Liver (tissue), 9 donors: ENCODE measurements around the gene FLYWCH2. TPM values are rescaled to one million over a fixed set of nuclear protein-coding genes. Genes with fewer than 3 reads are reported as not detected.

ENCODE experiments used
- DNase-seq: peaks from one replicate; pipeline ENCODE4 v3.0.0-alpha.2; 2017; ENCODE audit warnings: low spot score
- H3K27ac ChIP-seq, 2 donors: one replicate each; pipeline ENCODE4 v1.7.0; 2013; ENCODE audit warnings: inconsistent platforms in 2 of 2, low read length in 2 of 2, control low read depth in 1 of 2, low read depth in 1 of 2, mild to moderate bottlenecking in 1 of 2
- H3K27me3 ChIP-seq, 4 donors: one replicate each; pipeline versions ENCODE4 v1.6.1 to v1.7.0; 2013; ENCODE audit warnings: low read length in 3 of 4, inconsistent platforms in 1 of 4, mild to moderate bottlenecking in 1 of 4, moderate library complexity in 1 of 4; ENCODE audit not compliant: control insufficient read depth in 4 of 4, insufficient read depth in 4 of 4
- H3K36me3 ChIP-seq, 4 donors: one replicate each; pipeline versions ENCODE4 v1.6.1 to v1.7.0; 2013; ENCODE audit warnings: low read length in 3 of 4, mild to moderate bottlenecking in 3 of 4, low read depth in 1 of 4, moderate library complexity in 1 of 4; ENCODE audit not compliant: control insufficient read depth in 4 of 4, insufficient read depth in 3 of 4
- H3K4me1 ChIP-seq, 4 donors: one replicate each; pipeline versions ENCODE4 v1.6.1 to v1.7.0; 2013; ENCODE audit warnings: low read length in 3 of 4, mild to moderate bottlenecking in 3 of 4, moderate library complexity in 1 of 4; ENCODE audit not compliant: control insufficient read depth in 4 of 4, insufficient read depth in 4 of 4
- H3K4me3 ChIP-seq, 3 donors: one replicate each; pipeline versions ENCODE4 v1.6.1 to v1.7.0; 2013; ENCODE audit warnings: low read length in 3 of 3, control low read depth in 1 of 3, low read depth in 1 of 3, mild to moderate bottlenecking in 1 of 3
- H3K9ac ChIP-seq, 2 donors: one replicate each; pipeline ENCODE4 v1.7.0; 2013; ENCODE audit warnings: low read length in 2 of 2, mild to moderate bottlenecking in 2 of 2, moderate library complexity in 2 of 2, control low read depth in 1 of 2, low read depth in 1 of 2
- H3K9me3 ChIP-seq, 4 donors: one replicate each; pipeline versions ENCODE4 v1.6.1 to v1.7.0; 2013; ENCODE audit warnings: low read length in 3 of 4; ENCODE audit not compliant: control insufficient read depth in 4 of 4
- FOXA1 ChIP-seq: IDR thresholded peaks from 2 replicates; pipeline ENCODE4 v1.6.1; 2016; ENCODE audit warnings: antibody characterized with exemption
- FOXA2 ChIP-seq: IDR thresholded peaks from 2 replicates; pipeline ENCODE4 v1.6.1; 2016; ENCODE audit warnings: antibody characterized with exemption
- HNF4A ChIP-seq, 2 donors: conservative IDR thresholded peaks; 2 replicates each; pipeline ENCODE4 v1.6.1; 2016; ENCODE audit warnings: antibody characterized with exemption in 2 of 2, mild to moderate bottlenecking in 2 of 2
- HNF4G ChIP-seq: IDR thresholded peaks from 2 replicates; pipeline ENCODE4 v1.6.1; 2016; ENCODE audit warnings: antibody characterized with exemption
- NR2F2 ChIP-seq: IDR thresholded peaks from 2 replicates; pipeline ENCODE4 v1.6.1; 2016; ENCODE audit warnings: antibody characterized with exemption
- RAD21 ChIP-seq, 2 donors: IDR thresholded peaks; 2 replicates each; pipeline ENCODE4 v1.6.1; 2016; ENCODE audit warnings: antibody characterized with exemption in 2 of 2, mild to moderate bottlenecking in 2 of 2
- RXRA ChIP-seq, 2 donors: IDR thresholded peaks; 2 replicates each; pipeline ENCODE4 v1.6.1; 2017 to 2018; ENCODE audit warnings: antibody characterized with exemption in 2 of 2, mild to moderate bottlenecking in 1 of 2
- TAF1 ChIP-seq: conservative IDR thresholded peaks from 2 replicates; pipeline ENCODE4 v1.6.1; 2016; ENCODE audit warnings: antibody characterized with exemption, mild to moderate bottlenecking
- YY1 ChIP-seq: IDR thresholded peaks from 2 replicates; pipeline ENCODE4 v1.6.1; 2016; ENCODE audit warnings: antibody characterized with exemption, mild to moderate bottlenecking
- WGBS: extraction: QIAGEN DNeasy Blood & Tissue Kit; methylation state at CpG from one replicate; pipeline ENCODE4 v1.1.7; 2013; 5-methylcytosine and 5-hydroxymethylcytosine counted together
- polyA plus RNA-seq, 2 donors: library from polyadenylated mRNA; stranded (reverse) in 1 of 2; unstranded in 1 of 2; fragments of 200-250 nt in 1 of 2; fragments of >200 nt in 1 of 2; fragmentation: Nextera tagmentation in 1 of 2; extraction: Ambion mirVana in 1 of 2; gene quantifications; one replicate each; pipeline versions ENCODE4 v1.2.1 to v1.2.3, GENCODE V29; 2013 to 2015
- total RNA-seq, 2 donors: library from RNA; depleted of rRNA; stranded (reverse); fragments of >200 nt; gene quantifications; one replicate each; pipeline ENCODE4 v1.2.3, GENCODE V29; 2014
- TF ChIP-seq, protein P1 (sequence below): IDR thresholded peaks from 2 replicates; pipeline ENCODE4 v1.6.1; 2016; ENCODE audit warnings: antibody characterized with exemption
- TF ChIP-seq, protein P2 (sequence below): fragments of 150-350 bp; IDR thresholded peaks from 2 replicates; pipeline ENCODE4 v1.5.1; 2017; ENCODE audit warnings: improper control_type of control experiment, low read depth, low read length; ENCODE audit not compliant: missing input control
- TF ChIP-seq, protein P3 (sequence below): IDR thresholded peaks from 2 replicates; pipeline ENCODE4 v1.6.1; 2016; ENCODE audit warnings: antibody characterized with exemption
- TF ChIP-seq, protein P4 (sequence below): IDR thresholded peaks from 2 replicates; pipeline ENCODE4 v1.6.1; 2016; ENCODE audit warnings: antibody characterized with exemption
- donor health status: healthy.
- donor health status: healthy.
- donor health status: healthy.
- donor health status: healthy.
- donor health status: healthy.

The FLYWCH2 gene
- total and polyA plus RNA-seq, 4 donors, result 4.9 to 21.0 (median 8.6) TPM

DNA sequence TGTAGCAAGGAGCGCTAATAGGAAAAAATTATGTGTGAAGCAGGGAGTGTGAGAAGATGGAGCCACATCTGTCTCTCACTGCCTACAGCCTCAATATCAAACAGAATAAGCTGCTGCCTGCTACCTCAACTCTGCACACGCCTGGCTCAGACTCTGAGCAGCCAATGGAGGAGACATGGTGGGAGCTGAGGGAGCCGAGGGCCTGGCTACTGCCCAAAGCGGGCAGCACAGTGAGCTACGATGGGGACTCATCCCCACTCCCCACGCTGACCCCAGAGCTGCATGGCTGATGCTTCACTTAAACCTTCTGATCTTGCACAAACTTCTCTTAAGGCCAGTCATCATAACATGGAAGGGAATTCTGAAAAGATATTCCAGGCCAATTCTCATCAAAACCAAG lies 11.1 kb upstream of the FLYWCH2 start:
- H3K27ac ChIP-seq, result no peak overlapping the region
- WGBS, result 68% methylated on average over 6 of the region's 6 CpGs
- no peaks in the 10 kb centered on the region for H3K36me3 ChIP-seq
- peaks cover 3 to 5% (median 5%) of the 10 kb centered on the region in 4 donors for H3K4me1 ChIP-seq
- H3K27me3 ChIP-seq, result no peaks in the 10 kb centered on the region
- no peaks in the 10 kb centered on the region for H3K9me3 ChIP-seq
- H3K9ac ChIP-seq, result no peak overlapping the region
- TF ChIP-seq, protein P1, sequence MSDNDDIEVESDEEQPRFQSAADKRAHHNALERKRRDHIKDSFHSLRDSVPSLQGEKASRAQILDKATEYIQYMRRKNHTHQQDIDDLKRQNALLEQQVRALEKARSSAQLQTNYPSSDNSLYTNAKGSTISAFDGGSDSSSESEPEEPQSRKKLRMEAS, result no peak
- no peak for TF ChIP-seq RXRA (IDR thresholded peaks at IDR 0.05)
- TF ChIP-seq HNF4G, result no peak
- no peak for TF ChIP-seq RAD21 (IDR thresholded peaks at IDR 0.05)
- no peak for TF ChIP-seq NR2F2
- TF ChIP-seq FOXA2, result no peak
- TF ChIP-seq, protein P2, sequence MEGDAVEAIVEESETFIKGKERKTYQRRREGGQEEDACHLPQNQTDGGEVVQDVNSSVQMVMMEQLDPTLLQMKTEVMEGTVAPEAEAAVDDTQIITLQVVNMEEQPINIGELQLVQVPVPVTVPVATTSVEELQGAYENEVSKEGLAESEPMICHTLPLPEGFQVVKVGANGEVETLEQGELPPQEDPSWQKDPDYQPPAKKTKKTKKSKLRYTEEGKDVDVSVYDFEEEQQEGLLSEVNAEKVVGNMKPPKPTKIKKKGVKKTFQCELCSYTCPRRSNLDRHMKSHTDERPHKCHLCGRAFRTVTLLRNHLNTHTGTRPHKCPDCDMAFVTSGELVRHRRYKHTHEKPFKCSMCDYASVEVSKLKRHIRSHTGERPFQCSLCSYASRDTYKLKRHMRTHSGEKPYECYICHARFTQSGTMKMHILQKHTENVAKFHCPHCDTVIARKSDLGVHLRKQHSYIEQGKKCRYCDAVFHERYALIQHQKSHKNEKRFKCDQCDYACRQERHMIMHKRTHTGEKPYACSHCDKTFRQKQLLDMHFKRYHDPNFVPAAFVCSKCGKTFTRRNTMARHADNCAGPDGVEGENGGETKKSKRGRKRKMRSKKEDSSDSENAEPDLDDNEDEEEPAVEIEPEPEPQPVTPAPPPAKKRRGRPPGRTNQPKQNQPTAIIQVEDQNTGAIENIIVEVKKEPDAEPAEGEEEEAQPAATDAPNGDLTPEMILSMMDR, result no peak
- TF ChIP-seq YY1, result no peak
- TF ChIP-seq, protein P3, sequence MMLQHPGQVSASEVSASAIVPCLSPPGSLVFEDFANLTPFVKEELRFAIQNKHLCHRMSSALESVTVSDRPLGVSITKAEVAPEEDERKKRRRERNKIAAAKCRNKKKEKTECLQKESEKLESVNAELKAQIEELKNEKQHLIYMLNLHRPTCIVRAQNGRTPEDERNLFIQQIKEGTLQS, result no peak
- TF ChIP-seq HNF4A (conservative IDR thresholded peaks at IDR 0.05), result no peak
- no peak for TF ChIP-seq TAF1
- TF ChIP-seq FOXA1, result no peak
- no peak for DNase-seq
- H3K4me3 ChIP-seq, result no peak overlapping the region

DNA sequence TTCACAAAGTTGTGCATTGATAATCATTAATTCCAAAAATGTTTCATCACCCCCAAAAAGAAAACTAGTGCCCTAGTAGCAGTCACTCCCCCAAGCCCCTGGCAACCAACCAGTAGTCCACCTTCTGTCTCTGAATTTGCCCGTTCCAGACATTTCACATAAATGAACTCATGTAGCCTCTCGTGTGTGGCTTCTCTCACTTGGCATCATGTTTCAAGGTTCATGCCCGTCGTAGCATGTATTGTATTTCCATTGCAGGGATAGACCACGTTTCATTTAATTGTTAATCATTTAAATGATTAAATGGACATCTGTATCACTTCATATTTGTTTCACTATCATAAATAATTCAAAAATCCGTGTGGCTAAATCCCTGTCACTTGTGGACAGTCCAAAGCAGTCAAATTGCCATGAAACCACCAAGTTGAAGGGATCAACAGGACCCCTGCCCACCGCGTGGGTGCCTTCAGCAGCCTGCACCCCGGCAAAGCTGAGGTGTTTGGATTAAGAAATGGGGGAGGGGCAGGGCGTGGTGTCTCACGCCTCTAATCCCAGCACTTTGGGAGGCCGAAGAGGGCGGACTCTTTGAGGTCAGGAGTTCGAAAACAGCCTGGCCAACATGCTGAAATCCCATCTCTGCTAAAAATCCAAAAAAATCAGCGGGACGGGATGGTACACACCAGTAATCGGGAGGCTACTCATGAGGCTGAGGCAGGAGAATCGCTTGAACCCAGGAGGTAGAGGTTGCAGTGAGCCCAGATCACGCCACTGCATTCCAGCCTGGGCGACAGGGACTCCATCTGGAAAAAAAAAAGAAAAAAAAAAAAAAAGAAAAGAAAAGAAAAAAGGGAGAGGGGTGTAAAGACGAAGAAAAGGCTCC lies 8.7 kb upstream of the FLYWCH2 start:
- no peak overlapping the region for H3K27ac ChIP-seq
- no peak for DNase-seq
- H3K27me3 ChIP-seq, result no peaks in the 10 kb centered on the region
- H3K4me1 ChIP-seq, result no peaks in the 10 kb centered on the region
- H3K36me3 ChIP-seq, result no peaks in the 10 kb centered on the region
- no peak for TF ChIP-seq RAD21 (IDR thresholded peaks at IDR 0.05)
- no peak for TF ChIP-seq HNF4A (conservative IDR thresholded peaks at IDR 0.05)
- TF ChIP-seq, protein P4, sequence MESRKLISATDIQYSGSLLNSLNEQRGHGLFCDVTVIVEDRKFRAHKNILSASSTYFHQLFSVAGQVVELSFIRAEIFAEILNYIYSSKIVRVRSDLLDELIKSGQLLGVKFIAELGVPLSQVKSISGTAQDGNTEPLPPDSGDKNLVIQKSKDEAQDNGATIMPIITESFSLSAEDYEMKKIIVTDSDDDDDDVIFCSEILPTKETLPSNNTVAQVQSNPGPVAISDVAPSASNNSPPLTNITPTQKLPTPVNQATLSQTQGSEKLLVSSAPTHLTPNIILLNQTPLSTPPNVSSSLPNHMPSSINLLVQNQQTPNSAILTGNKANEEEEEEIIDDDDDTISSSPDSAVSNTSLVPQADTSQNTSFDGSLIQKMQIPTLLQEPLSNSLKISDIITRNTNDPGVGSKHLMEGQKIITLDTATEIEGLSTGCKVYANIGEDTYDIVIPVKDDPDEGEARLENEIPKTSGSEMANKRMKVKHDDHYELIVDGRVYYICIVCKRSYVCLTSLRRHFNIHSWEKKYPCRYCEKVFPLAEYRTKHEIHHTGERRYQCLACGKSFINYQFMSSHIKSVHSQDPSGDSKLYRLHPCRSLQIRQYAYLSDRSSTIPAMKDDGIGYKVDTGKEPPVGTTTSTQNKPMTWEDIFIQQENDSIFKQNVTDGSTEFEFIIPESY, result no peak
- TF ChIP-seq, protein P3, result no peak
- TF ChIP-seq FOXA2, result no peak
- TF ChIP-seq TAF1, result no peak
- no peaks in the 10 kb centered on the region for H3K9me3 ChIP-seq
- WGBS, result 53% methylated on average over 21 of the region's 21 CpGs
- no peak overlapping the region for H3K4me3 ChIP-seq
- H3K9ac ChIP-seq, result no peak overlapping the region
